AG09319 (cell line): ENCODE measurements around the gene RD3L.

ENCODE experiments used
- DNase-seq: peaks from one replicate; pipeline ENCODE4 v3.0.0-alpha.2; 2010; ENCODE audit warnings: low read depth; ENCODE audit errors: extremely low read depth
- CTCF ChIP-seq: IDR thresholded peaks from 2 replicates; pipeline ENCODE4 v1.5.1; 2011; ENCODE audit warnings: low read depth, mild to moderate bottlenecking, inconsistent platforms, low read length, moderate library complexity

Gene RD3L

GRCh38 chr14:103894034-103894722, 48.2 kb downstream of the RD3L start:
- DNase-seq: no peak

GRCh38 chr14:103892247-103892646, 50.1 kb downstream of the RD3L start:
- TF ChIP-seq CTCF: no peak
- DNase-seq: no peak

More at GRCh38 chr14:103894034-103894722, 48.2 kb downstream of the RD3L start:
- no peak for TF ChIP-seq CTCF

GRCh38 chr14:103891667-103892215, 50.6 kb downstream of the RD3L start:
- no peak for TF ChIP-seq CTCF
- no peak for DNase-seq

- TF ChIP-seq CTCF: no peak
- DNase-seq: no peak
Observed at GRCh38 chr14:103890821-103891666, 51.3 kb downstream of the RD3L start.
